IMR-90 (cell line): ENCODE data around the gene AMPD3. TPM values are rescaled to one million over a fixed set of nuclear protein-coding genes. Genes with fewer than 3 reads are reported as not detected.

Source experiments
- ATAC-seq: fragments of 200-7000 bp; cut with Tn5 transposase; 2 replicates; pipeline ENCODE4 v1.9.1; 2020; ENCODE audit warnings: low read depth, mild to moderate bottlenecking, moderate library complexity
- BruUV-seq: library from RNA; stranded (reverse); fragments of 400-500 nt; replicated peaks from 2 replicates; lab custom pipeline; 2021; lab: Mats Ljungman, UMichigan
- CTCF ChIA-PET: fragments of 300-600 bp; formaldehyde crosslinking; extraction: SDS; loops from one replicate; lab custom pipeline; 2021; ENCODE audit warnings: antibody characterized with exemption; lab: Yijun Ruan, JAX
- POLR2A ChIA-PET: fragments of 300-600 bp; sonication (Branson Sonifier 250); formaldehyde crosslinking; loops from one replicate; lab custom pipeline; 2022; ENCODE audit warnings: antibody characterized with exemption; ENCODE audit not compliant: unreplicated experiment; lab: Charles Lee
- DNase-seq: peaks from one replicate; pipeline ENCODE4 v3.0.0; 2013
- H2AFZ ChIP-seq: replicated peaks from 2 replicates; pipeline ENCODE3; 2013; ENCODE audit warnings: low read length, mild to moderate bottlenecking; ENCODE audit not compliant: poor library complexity
- H2AK5ac ChIP-seq: 2 replicates; pipeline ENCODE4 v1.6.1; 2013; ENCODE audit warnings: low read depth, low read length, inconsistent platforms
- H2AK9ac ChIP-seq: replicated peaks from 2 replicates; pipeline ENCODE3; 2013; ENCODE audit warnings: mild to moderate bottlenecking, low read depth, low read length, moderate library complexity; ENCODE audit not compliant: poor library complexity
- H2BK120ac ChIP-seq: 2 replicates; pipeline ENCODE4 v1.6.1; 2013; ENCODE audit warnings: low read depth, low read length, inconsistent platforms
- H2BK15ac ChIP-seq: 3 replicates; pipeline ENCODE4 v1.6.1; 2013; ENCODE audit warnings: low read depth, low read length, inconsistent platforms
- H2BK20ac ChIP-seq: 2 replicates; pipeline ENCODE4 v1.6.1; 2013; ENCODE audit warnings: low read depth, mild to moderate bottlenecking, inconsistent platforms, low read length, moderate library complexity
- H2BK5ac ChIP-seq: 2 replicates; pipeline ENCODE4 v1.6.1; 2013; ENCODE audit warnings: mild to moderate bottlenecking, low read depth, low read length, inconsistent platforms; ENCODE audit not compliant: poor library complexity, severe bottlenecking
- H3K14ac ChIP-seq: replicated peaks from 2 replicates; pipeline ENCODE4 v1.6.1; 2013; ENCODE audit warnings: low read depth, low read length, inconsistent platforms
- H3K18ac ChIP-seq: 2 replicates; pipeline ENCODE4 v1.6.1; 2013; ENCODE audit warnings: low read depth, low read length, control low read depth
- H3K23ac ChIP-seq: 2 replicates; pipeline ENCODE4 v1.6.1; 2013; ENCODE audit warnings: low read depth, low read length, inconsistent platforms
- H3K27ac ChIP-seq: 2 replicates; pipeline ENCODE4 v1.5.1; 2013; ENCODE audit warnings: mild to moderate bottlenecking, control low read depth, low read length; ENCODE audit not compliant: insufficient read depth
- H3K27me3 ChIP-seq: 2 replicates; pipeline ENCODE4 v1.6.1; 2013; ENCODE audit warnings: low read length; ENCODE audit not compliant: control insufficient read depth, insufficient read depth
- H3K36me3 ChIP-seq: 2 replicates; pipeline ENCODE4 v1.6.1; 2013; ENCODE audit warnings: low read length, mixed read lengths; ENCODE audit not compliant: control insufficient read depth, insufficient read depth
- H3K4ac ChIP-seq: 2 replicates; pipeline ENCODE4 v1.6.1; 2013; ENCODE audit warnings: low read depth, low read length, inconsistent platforms
- H3K4me1 ChIP-seq: 2 replicates; pipeline ENCODE4 v1.6.1; 2013; ENCODE audit warnings: low read length, mixed read lengths; ENCODE audit not compliant: control insufficient read depth, insufficient read depth
- H3K4me2 ChIP-seq: 2 replicates; pipeline ENCODE4 v1.6.1; 2013; ENCODE audit warnings: low read depth, mild to moderate bottlenecking, control low read depth, low read length, moderate library complexity
- H3K4me3 ChIP-seq: 2 replicates; pipeline ENCODE4 v1.5.1; 2013; ENCODE audit warnings: low read depth, mild to moderate bottlenecking, control low read depth, low read length, moderate library complexity; ENCODE audit not compliant: insufficient read depth
- H3K56ac ChIP-seq: 2 replicates; pipeline ENCODE4 v1.6.1; 2013; ENCODE audit warnings: low read length, inconsistent platforms; ENCODE audit not compliant: insufficient read depth; ENCODE audit errors: extremely low read depth
- H3K79me1 ChIP-seq, 2 experiments: 2 replicates each; pipeline ENCODE4 v1.6.1; 2013; ENCODE audit warnings: low read length in 2 of 2, inconsistent platforms in 1 of 2, low read depth in 1 of 2
- H3K9ac ChIP-seq: 2 replicates; pipeline ENCODE4 v1.6.1; 2013; ENCODE audit warnings: low read depth, low read length, control low read depth
- H3K9me1 ChIP-seq: 2 replicates; pipeline ENCODE4 v1.6.1; 2013; ENCODE audit warnings: low read length, inconsistent platforms; ENCODE audit not compliant: insufficient read depth
- H3K9me3 ChIP-seq: 2 replicates; pipeline ENCODE4 v1.6.1; 2013; ENCODE audit warnings: low read length; ENCODE audit not compliant: control insufficient read depth, insufficient read depth
- H4K20me1 ChIP-seq: 2 replicates; pipeline ENCODE4 v1.6.1; 2013; ENCODE audit warnings: low read length, inconsistent platforms; ENCODE audit not compliant: insufficient read depth
- H4K5ac ChIP-seq: 2 replicates; pipeline ENCODE4 v1.6.1; 2013; ENCODE audit warnings: mild to moderate bottlenecking, low read depth, low read length, control low read depth
- H4K8ac ChIP-seq, 2 experiments: 2 replicates each; pipeline ENCODE4 v1.6.1; 2013; ENCODE audit warnings: low read depth in 2 of 2, low read length in 2 of 2, control low read depth in 1 of 2, inconsistent platforms in 1 of 2
- H4K91ac ChIP-seq: 2 replicates; pipeline ENCODE4 v1.6.1; 2013; ENCODE audit warnings: low read depth, low read length, inconsistent platforms; ENCODE audit not compliant: insufficient read depth
- BHLHE40 ChIP-seq: fragments of 150-350 bp; IDR thresholded peaks from 2 replicates; pipeline ENCODE4 v1.6.1; 2016; ENCODE audit warnings: mild to moderate bottlenecking, low read depth, low read length
- CTCF ChIP-seq: conservative IDR thresholded peaks from 2 replicates; pipeline ENCODE4 v1.5.1; 2012; ENCODE audit warnings: mild to moderate bottlenecking, low read depth, low read length, improper control_type of control experiment
- MAFK ChIP-seq: IDR thresholded peaks from 2 replicates; pipeline ENCODE4 v1.6.1; 2012; ENCODE audit warnings: low read depth, low read length, improper control_type of control experiment
- POLR2A ChIP-seq: IDR thresholded peaks from 2 replicates; pipeline ENCODE4 v1.6.1; 2012; ENCODE audit warnings: mild to moderate bottlenecking, low read depth, low read length
- RAD21 ChIP-seq: IDR thresholded peaks from 2 replicates; pipeline ENCODE4 v1.6.1; 2012; ENCODE audit warnings: low read length, improper control_type of control experiment
- RCOR1 ChIP-seq: IDR thresholded peaks from 2 replicates; pipeline ENCODE4 v1.6.1; 2012; ENCODE audit warnings: mild to moderate bottlenecking, low read length, improper control_type of control experiment; ENCODE audit not compliant: insufficient replicate concordance
- RFX5 ChIP-seq: IDR thresholded peaks from 2 replicates; pipeline ENCODE4 v1.8.0; 2012; ENCODE audit warnings: low read depth, mild to moderate bottlenecking, low read length, moderate library complexity
- SMC3 ChIP-seq: fragments of 150-350 bp; IDR thresholded peaks from 2 replicates; pipeline ENCODE4 v1.6.1; 2016; ENCODE audit warnings: low read depth, mild to moderate bottlenecking, antibody characterized with exemption, low read length, moderate library complexity
- USF2 ChIP-seq: fragments of 150-350 bp; IDR thresholded peaks from 2 replicates; pipeline ENCODE4 v1.6.1; 2017; ENCODE audit warnings: mild to moderate bottlenecking, antibody characterized with exemption, low read length, low read depth
- WGBS, 2 experiments: methylation state at CpG; one replicate each; pipeline versions ENCODE4 v1.1.5 to v1.1.7; 2013; ENCODE audit warnings: missing lambda C conversion rate in 2 of 2; ENCODE audit not compliant: insufficient read length in 1 of 2; ENCODE audit errors: extremely low coverage in 2 of 2; 5-methylcytosine and 5-hydroxymethylcytosine counted together
- dilution Hi-C: fragments of 300-500 bp; cut with HindIII; formaldehyde crosslinking; loops from one replicate; pipeline ENCODE4 v1.14.3; 2018; ENCODE audit warnings: low sequenced_read_pairs; ENCODE audit not compliant: unreplicated experiment
- in situ Hi-C: fragments of 300-500 bp; cut with MboI; formaldehyde crosslinking; loops from 3 replicates; pipeline ENCODE4 v1.14.3; 2019; ENCODE audit warnings: low sequenced_read_pairs, inconsistent platforms, mixed read lengths
- intact Hi-C: fragments of 100-400 bp; cut with micrococcal nuclease; formaldehyde crosslinking; loops from 2 replicates; pipeline ENCODE4 v1.10.0; 2022
- polyA plus RNA-seq, 3 experiments: library from polyadenylated mRNA; depleted of rRNA; stranded (reverse); fragments of >200 nt; gene quantifications; 2 replicates each; pipeline ENCODE4 v1.2.3, GENCODE V29; 2012; ENCODE audit warnings: low replicate concordance in 1 of 3
- total RNA-seq: library from RNA; depleted of rRNA; stranded (reverse); fragments of >200 nt; gene quantifications from 2 replicates; pipeline ENCODE4 v1.2.3, GENCODE V29; 2012

The AMPD3 gene
- total and polyA plus RNA-seq, 2 of the 4 experiments (the other 2 are of a cell fraction), result 8.6 to 12.1 TPM

- Histone ChIP-seq H3K4me3 (no peak overlapping the region), H2BK120ac (peak overlapping the region; percentile 36; the same call in 1 of the 2 replicates), H3K79me1 (peaks cover 7 to 55% of the 10 kb centered on the region in 2 experiments; a peak in 3 of 4 replicates), H2AFZ (no peak overlapping the region), H3K9ac (no peak overlapping the region), H2BK20ac (no peak overlapping the region; the same call in 1 of the 2 replicates), H3K9me1 (peaks cover 16% of the 10 kb centered on the region), H2AK9ac (peak overlapping the region; percentile 33), H3K27me3 (no peaks in the 10 kb centered on the region), H3K4me2 (no peak overlapping the region), H3K4me1 (peaks cover 8% of the 10 kb centered on the region), H4K91ac (0 out of 2 replicates have a peak overlapping the region, but pooled peaks have one; percentile 13), H3K18ac (peak overlapping the region; percentile 1; the same call in 1 of the 2 replicates), H2BK5ac (no peak overlapping the region), H2AK5ac (peak overlapping the region; percentile 33; the same call in 1 of the 2 replicates), H3K9me3 (no peaks in the 10 kb centered on the region), H2BK15ac (no peak overlapping the region), H3K23ac (peak overlapping the region; percentile 39; the same call in 1 of the 2 replicates), H4K20me1 (peaks cover 9% of the 10 kb centered on the region; the same call in 1 of the 2 replicates), H3K36me3 (peaks cover 36% of the 10 kb centered on the region), H3K27ac (peak overlapping the region; percentile 24; the same call in 1 of the 2 replicates), H3K14ac (no peak overlapping the region), H4K5ac (no peak overlapping the region), H3K56ac (no peak overlapping the region), H4K8ac (no peak overlapping the region; a peak in 1 of 4 replicates), H3K4ac (peak overlapping the region; percentile 30; the same call in 1 of the 2 replicates)
- dilution Hi-C loops (no loop called here), intact Hi-C loops (no loop called here), in situ Hi-C loops (no loop called here)
- no peak for TF ChIP-seq RAD21
- no peak for TF ChIP-seq RCOR1
- TF ChIP-seq BHLHE40, result no peak
- no peak for TF ChIP-seq MAFK
- no peak for TF ChIP-seq POLR2A
- no peak for TF ChIP-seq USF2
- no peak for TF ChIP-seq CTCF
- TF ChIP-seq RFX5, result no peak
- TF ChIP-seq SMC3, result no peak
- POLR2A ChIA-PET, result no interaction called here
- no TSS peak for BruUV-seq
- no CpG with 5 or more reads among the region's 16 CpGs for WGBS, 2 experiments
- ATAC-seq (peak; percentile 75), DNase-seq (peak; percentile 32)
- CTCF ChIA-PET, result interaction anchor here (0.6 to 1.2 kb wide), 2 partner anchors 8 to 33 kb away, joined by 3 to 5 read pairs; no protein-coding TSS in a partner anchor
Measured at GRCh38 chr11:10481560-10482349, 26.7 kb downstream of the AMPD3 start.
